ENCODE results near the gene SUCLG2. TPM values are rescaled to one million over a fixed set of nuclear protein-coding genes. Genes with fewer than 3 reads are reported as not detected.

Gene SUCLG2
- total and polyA plus RNA-seq, 2 donors (not counting 1 experiment from before 2014, with no cell fraction given): 56.8 to 87.4 TPM

- H3K79me2 ChIP-seq (ENCODE audit: control insufficient read depth, insufficient read depth, low read length): no peaks in the 10 kb centered on the region
- H3K9me3 ChIP-seq (ENCODE audit: control insufficient read depth, insufficient read depth, low read depth, low read length): no peaks in the 10 kb centered on the region
- TF ChIP-seq EZH2 (IDR thresholded peaks at IDR 0.05; ENCODE audit: low read length, missing control alignments): no peak
- no peak overlapping the region for H3K4me3 ChIP-seq (replicated peaks in 1 of 4; ENCODE audit: control extremely low read depth in 1 of 4, insufficient read depth in 1 of 4, low read depth in 3 of 4, low read length in 4 of 4)
- no peaks in the 10 kb centered on the region for H3K36me3 ChIP-seq (ENCODE audit: control insufficient read depth, insufficient read depth, low read length)
- no peak overlapping the region for H3K9ac ChIP-seq (ENCODE audit: insufficient read depth, low read length)
- peaks cover 6% of the 10 kb centered on the region for H3K4me1 ChIP-seq (ENCODE audit: control insufficient read depth, extremely low read depth, insufficient read depth, low read length)
- H3K27ac ChIP-seq (ENCODE audit: insufficient read depth, low read length): no peak overlapping the region
- H3K4me2 ChIP-seq (ENCODE audit: extremely low read depth, insufficient read depth, low read length): no peak overlapping the region
- DNase-seq (ENCODE audit: low read depth in 2 of 2): peak in 1 of 2 donors; percentile 23
- H4K20me1 ChIP-seq (ENCODE audit: control insufficient read depth, extremely low read depth, insufficient read depth, low read length): no peaks in the 10 kb centered on the region
- H2AFZ ChIP-seq (ENCODE audit: low read length): no peak overlapping the region
- no peaks in the 10 kb centered on the region for H3K27me3 ChIP-seq (ENCODE audit: control insufficient read depth, insufficient read depth, low read length)
These were observed 237.7 kb downstream of the SUCLG2 start for GRCh38 chr3:67416703-67417102.

DNA sequence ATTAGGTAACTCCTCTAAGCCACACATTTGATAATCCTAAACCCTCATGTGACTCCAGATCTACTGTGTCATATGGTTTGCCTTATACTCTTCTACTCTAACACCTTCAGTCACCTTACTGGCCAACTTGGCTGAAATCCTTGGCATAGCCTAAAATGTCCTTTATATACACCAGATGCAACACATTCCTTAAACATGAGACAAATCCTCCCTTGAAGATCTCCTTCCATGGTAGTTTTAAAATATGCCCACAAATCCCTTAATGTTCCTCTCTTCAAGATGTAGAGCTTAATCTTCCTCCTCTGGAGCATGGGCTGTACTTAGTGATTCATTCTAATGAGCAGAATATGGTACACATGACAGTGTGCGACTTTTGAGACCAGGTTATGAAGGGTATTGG, 238.9 kb downstream of the SUCLG2 start:
- H3K27me3 ChIP-seq (ENCODE audit: control insufficient read depth, insufficient read depth, low read length): no peaks in the 10 kb centered on the region
- no peak overlapping the region for H2AFZ ChIP-seq (ENCODE audit: low read length)
- peak; percentile 21 to 51 for DNase-seq (ENCODE audit: low read depth in 2 of 2)
- H3K4me3 ChIP-seq (replicated peaks in 1 of 4; ENCODE audit: control extremely low read depth in 1 of 4, insufficient read depth in 1 of 4, low read depth in 3 of 4, low read length in 4 of 4): no peak overlapping the region
- no peak for TF ChIP-seq EZH2 (IDR thresholded peaks at IDR 0.05; ENCODE audit: low read length, missing control alignments)
- TF ChIP-seq CTCF (conservative IDR thresholded peaks at IDR 0.05 in 1 of 2, IDR thresholded peaks at IDR 0.05 in 1 of 2; ENCODE audit: low read depth in 1 of 2, low read length in 2 of 2): no peak
- H3K9me3 ChIP-seq (ENCODE audit: control insufficient read depth, insufficient read depth, low read depth, low read length): no peaks in the 10 kb centered on the region
- no peak overlapping the region for H3K4me2 ChIP-seq (ENCODE audit: extremely low read depth, insufficient read depth, low read length)
- no peaks in the 10 kb centered on the region for H3K79me2 ChIP-seq (ENCODE audit: control insufficient read depth, insufficient read depth, low read length)
- H4K20me1 ChIP-seq (ENCODE audit: control insufficient read depth, extremely low read depth, insufficient read depth, low read length): no peaks in the 10 kb centered on the region
- peaks cover 6% of the 10 kb centered on the region for H3K4me1 ChIP-seq (ENCODE audit: control insufficient read depth, extremely low read depth, insufficient read depth, low read length)
- no peaks in the 10 kb centered on the region for H3K36me3 ChIP-seq (ENCODE audit: control insufficient read depth, insufficient read depth, low read length)
- H3K27ac ChIP-seq (ENCODE audit: insufficient read depth, low read length): no peak overlapping the region
- H3K9ac ChIP-seq (ENCODE audit: insufficient read depth, low read length): no peak overlapping the region

DNA sequence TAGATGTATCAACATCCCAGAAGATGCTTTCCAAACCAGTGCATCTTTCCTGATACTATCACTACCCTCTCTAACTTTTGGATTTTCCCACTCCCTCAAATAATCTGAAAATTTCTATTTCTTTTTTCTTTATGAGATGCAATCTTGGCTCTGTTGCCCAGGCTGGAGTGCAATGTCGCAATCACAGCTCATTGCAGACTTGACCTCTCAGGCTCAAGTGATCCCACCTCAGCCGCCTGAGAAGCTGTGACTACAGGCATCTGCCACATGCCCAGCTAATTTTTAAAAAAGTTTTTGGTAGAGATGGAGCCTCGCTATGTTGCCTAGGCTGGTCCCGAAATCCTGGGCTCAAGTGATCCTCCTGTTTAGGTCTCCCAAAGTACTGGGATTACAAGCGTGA, 239.7 kb downstream of the SUCLG2 start:
- Histone ChIP-seq H3K27ac (ENCODE audit: insufficient read depth, low read length) (no peak overlapping the region), H3K4me2 (ENCODE audit: extremely low read depth, insufficient read depth, low read length) (no peak overlapping the region), H3K4me3 (replicated peaks in 1 of 4; ENCODE audit: control extremely low read depth in 1 of 4, insufficient read depth in 1 of 4, low read depth in 3 of 4, low read length in 4 of 4) (no peak overlapping the region), H3K9ac (ENCODE audit: insufficient read depth, low read length) (no peak overlapping the region), H3K36me3 (ENCODE audit: control insufficient read depth, insufficient read depth, low read length) (no peaks in the 10 kb centered on the region), H3K27me3 (ENCODE audit: control insufficient read depth, insufficient read depth, low read length) (no peaks in the 10 kb centered on the region), H3K4me1 (ENCODE audit: control insufficient read depth, extremely low read depth, insufficient read depth, low read length) (peaks cover 6% of the 10 kb centered on the region), H4K20me1 (ENCODE audit: control insufficient read depth, extremely low read depth, insufficient read depth, low read length) (no peaks in the 10 kb centered on the region), H2AFZ (ENCODE audit: low read length) (no peak overlapping the region), H3K79me2 (ENCODE audit: control insufficient read depth, insufficient read depth, low read length) (no peaks in the 10 kb centered on the region), H3K9me3 (ENCODE audit: control insufficient read depth, insufficient read depth, low read depth, low read length) (no peaks in the 10 kb centered on the region)
- peak in 1 of 2 donors; percentile 25 for DNase-seq (ENCODE audit: low read depth in 2 of 2)
- no peak for TF ChIP-seq CTCF (conservative IDR thresholded peaks at IDR 0.05 in 1 of 2, IDR thresholded peaks at IDR 0.05 in 1 of 2; ENCODE audit: low read depth in 1 of 2, low read length in 2 of 2)
- no peak for TF ChIP-seq EZH2 (IDR thresholded peaks at IDR 0.05; ENCODE audit: low read length, missing control alignments)
